Keratinocyte (primary cell): Measurements from ENCODE around the gene EFCAB6. TPM values are rescaled to one million over a fixed set of nuclear protein-coding genes. Genes with fewer than 3 reads are reported as not detected.

Experiments
- DNase-seq: peaks from one replicate; pipeline ENCODE4 v3.0.0-alpha.2; 2011; ENCODE audit warnings: low read depth, missing footprints, low spot score
- FAIRE-seq: peaks from 2 replicates; lab custom pipeline; 2011; peaks lifted over from hg19 to GRCh38; lab: Jason Lieb, UNC
- H2AFZ ChIP-seq: 2 replicates; pipeline ENCODE4 v1.6.0; 2012; ENCODE audit warnings: low read length, control low read depth, inconsistent platforms; ENCODE audit not compliant: control insufficient read depth
- H3K27ac ChIP-seq: 2 replicates; pipeline ENCODE4 v1.5.1; 2011; ENCODE audit warnings: low read length; ENCODE audit not compliant: control insufficient read depth, insufficient read depth
- H3K27me3 ChIP-seq: 3 replicates; pipeline ENCODE4 v1.6.0; 2011; ENCODE audit warnings: low read length; ENCODE audit not compliant: control insufficient read depth, insufficient read depth; ENCODE audit errors: extremely low read depth
- H3K36me3 ChIP-seq, 2 experiments: 2 replicates in 1 of 2; 3 replicates in 1 of 2; pipeline ENCODE4 v1.5.1; 2011; ENCODE audit warnings: low read length in 2 of 2, mild to moderate bottlenecking in 1 of 2; ENCODE audit not compliant: control insufficient read depth in 2 of 2, insufficient read depth in 2 of 2; ENCODE audit errors: extremely low read depth in 1 of 2
- H3K4me1 ChIP-seq: 3 replicates; pipeline ENCODE4 v1.5.1; 2011; ENCODE audit warnings: low read length; ENCODE audit not compliant: control insufficient read depth, insufficient read depth; ENCODE audit errors: extremely low read depth
- H3K4me2 ChIP-seq: 3 replicates; pipeline ENCODE4 v1.6.0; 2011; ENCODE audit warnings: low read depth, low read length; ENCODE audit not compliant: control insufficient read depth, insufficient read depth; ENCODE audit errors: extremely low read depth
- H3K4me3 ChIP-seq, 3 experiments: fragments of 200-600 bp in 1 of 3; sonication (generic) in 1 of 3; 2 replicates in 2 of 3; 3 replicates in 1 of 3; pipeline ENCODE4 v1.5.1; 2011 to 2016; ENCODE audit warnings: low read length in 3 of 3, mild to moderate bottlenecking in 3 of 3, control low read depth in 2 of 3, inconsistent platforms in 1 of 3, low read depth in 1 of 3, mixed read lengths in 1 of 3, mixed run types in 1 of 3, moderate library complexity in 1 of 3; ENCODE audit not compliant: control insufficient read depth in 2 of 3, insufficient read depth in 2 of 3; ENCODE audit errors: extremely low read depth in 1 of 3
- H3K79me2 ChIP-seq: 2 replicates; pipeline ENCODE4 v1.6.0; 2012; ENCODE audit warnings: low read length; ENCODE audit not compliant: control insufficient read depth, insufficient read depth
- H3K9ac ChIP-seq: 3 replicates; pipeline ENCODE4 v1.6.0; 2011; ENCODE audit warnings: low read length; ENCODE audit not compliant: control insufficient read depth, insufficient read depth; ENCODE audit errors: extremely low read depth
- H3K9me1 ChIP-seq: 3 replicates; pipeline ENCODE4 v1.6.0; 2011; ENCODE audit warnings: low read length; ENCODE audit not compliant: control insufficient read depth, insufficient read depth; ENCODE audit errors: extremely low read depth
- H3K9me3 ChIP-seq: 2 replicates; pipeline ENCODE4 v1.5.1; 2012; ENCODE audit warnings: low read depth, low read length; ENCODE audit not compliant: control insufficient read depth
- H4K20me1 ChIP-seq: 3 replicates; pipeline ENCODE4 v1.6.0; 2011; ENCODE audit warnings: low read length; ENCODE audit not compliant: control insufficient read depth, insufficient read depth; ENCODE audit errors: extremely low read depth
- CTCF ChIP-seq, 3 experiments: IDR thresholded peaks in 1 of 3; conservative IDR thresholded peaks in 1 of 3; optimal IDR thresholded peaks in 1 of 3; 2 replicates in 2 of 3; 3 replicates in 1 of 3; pipeline versions ENCODE3 to v1.5.1; 2011; ENCODE audit warnings: low read length in 3 of 3, mild to moderate bottlenecking in 3 of 3, moderate library complexity in 2 of 3, control low read depth in 1 of 3, inconsistent platforms in 1 of 3; ENCODE audit not compliant: insufficient read depth in 2 of 3; ENCODE audit errors: extremely low read depth in 1 of 3
- EZH2 ChIP-seq: IDR thresholded peaks from one replicate; pipeline ENCODE4 v1.6.1; 2012; ENCODE audit warnings: inconsistent platforms, mild to moderate bottlenecking, low read length, moderate library complexity
- dilution Hi-C: fragments of 300-500 bp; cut with MboI; formaldehyde crosslinking; loops from one replicate; pipeline ENCODE4 v1.7.0; 2020; ENCODE audit warnings: low sequenced_read_pairs; ENCODE audit not compliant: extremely low pct_ligation_motif_present
- polyA plus RNA-seq, 5 experiments: library from polyadenylated mRNA; depleted of rRNA in 3 of 5; stranded (reverse) in 3 of 5; stranded (forward) in 1 of 5; unstranded in 1 of 5; fragments of >200 nt; gene quantifications; 1 replicate in 1 of 5; 2 replicates in 3 of 5; 3 replicates in 1 of 5; pipeline versions ENCODE4 v1.2.1 to v1.2.3, GENCODE V29; 2011 to 2012; ENCODE audit warnings: missing spikeins in 2 of 5, low read depth in 1 of 5, low replicate concordance in 1 of 5
- small RNA-seq, 3 experiments: library from RNA; depleted of rRNA; stranded (forward); fragments of <200 nt; gene quantifications; one replicate each; pipeline ENCODE3, GENCODE V24; 2012; ENCODE audit warnings: low read depth in 3 of 3, low replicate concordance in 1 of 3; ENCODE audit not compliant: insufficient read length in 3 of 3

The EFCAB6 gene
- polyA plus RNA-seq, 1 donor (not counting 4 experiments of a cell fraction or from before 2014, with no cell fraction given): 0.18 TPM

GRCh38 chr22:43479962-43480361, 332.1 kb downstream of the EFCAB6 start:
- H3K36me3 ChIP-seq: no peaks in the 10 kb centered on the region
- H3K4me3 ChIP-seq: no peak overlapping the region
- no peaks in the 10 kb centered on the region for H3K27me3 ChIP-seq
- no peaks in the 10 kb centered on the region for H3K79me2 ChIP-seq
- H3K9me3 ChIP-seq: peaks cover 5% of the 10 kb centered on the region
- no peak for TF ChIP-seq CTCF (optimal IDR thresholded peaks at IDR 0.05 in 1 of 3, IDR thresholded peaks at IDR 0.05 in 1 of 3, conservative IDR thresholded peaks at IDR 0.05 in 1 of 3; ENCODE audit: extremely low read depth in 1 of 3, insufficient read depth in 2 of 3, low read length in 3 of 3)
- TF ChIP-seq EZH2: no peak
- dilution Hi-C loops: no loop called here
- no peaks in the 10 kb centered on the region for H3K4me1 ChIP-seq
- H2AFZ ChIP-seq: no peak overlapping the region
- no peak overlapping the region for H3K4me2 ChIP-seq
- H3K9ac ChIP-seq: no peak overlapping the region
- FAIRE-seq (no peak), DNase-seq (no peak)
- no peaks in the 10 kb centered on the region for H4K20me1 ChIP-seq
- H3K9me1 ChIP-seq: no peaks in the 10 kb centered on the region
- H3K27ac ChIP-seq: no peak overlapping the region

- Histone ChIP-seq H3K27ac (no peak overlapping the region), H3K4me3 (no peak overlapping the region), H3K9ac (no peak overlapping the region), H2AFZ (no peak overlapping the region), H3K9me1 (no peaks in the 10 kb centered on the region), H3K79me2 (no peaks in the 10 kb centered on the region), H3K9me3 (peaks cover 5% of the 10 kb centered on the region), H4K20me1 (no peaks in the 10 kb centered on the region), H3K36me3 (no peaks in the 10 kb centered on the region), H3K4me1 (no peaks in the 10 kb centered on the region), H3K27me3 (no peaks in the 10 kb centered on the region), H3K4me2 (no peak overlapping the region)
- TF ChIP-seq CTCF (optimal IDR thresholded peaks at IDR 0.05 in 1 of 3, IDR thresholded peaks at IDR 0.05 in 1 of 3, conservative IDR thresholded peaks at IDR 0.05 in 1 of 3; ENCODE audit: extremely low read depth in 1 of 3, insufficient read depth in 2 of 3, low read length in 3 of 3) (no peak), EZH2 (no peak)
- FAIRE-seq: no peak
- dilution Hi-C loops: no loop called here
- no peak for DNase-seq
These were observed 332.7 kb downstream of the EFCAB6 start for GRCh38 chr22:43479301-43479950.

Small RNAs within 50 kb of the gene (small RNA-seq; reads per million reads assigned to genes)
- 0 reads per million in 3 experiments for gene HMGN2P9

Other genes with a start within 250 kb of the EFCAB6 start
- gene SULT4A1, start 50.2 kb upstream of the EFCAB6 start, polyA plus RNA-seq: 0.26 to 1.0 TPM (median 0.33 TPM) in 3 replicates
- not detected in 3 replicates for gene PNPLA5, start 79.7 kb upstream of the EFCAB6 start, polyA plus RNA-seq
- 12.0 to 18.5 TPM (median 15.2 TPM) in 3 replicates for gene PNPLA3, start 111.5 kb upstream of the EFCAB6 start, polyA plus RNA-seq
- 44.0 to 54.6 TPM (median 50.0 TPM) in 3 replicates for gene SAMM50, start 143.1 kb upstream of the EFCAB6 start, polyA plus RNA-seq
- 10.5 to 13.9 TPM (median 13.7 TPM) in 3 replicates for gene PARVB, start 212.0 kb upstream of the EFCAB6 start, polyA plus RNA-seq